GM18873 (cell line): ENCODE data around the gene SIGLEC1.

Experiments
- ATAC-seq: cut with Tn5 transposase; IDR thresholded peaks from one replicate; pipeline ENCODE4 v1.9.1; 2021; ENCODE audit warnings: mild to moderate bottlenecking, moderate library complexity, moderate number of reproducible peaks; ENCODE audit not compliant: unreplicated experiment, low FRiP score

SIGLEC1 gene

GRCh38 chr20:3663031-3663701 lies 49.2 kb downstream of the SIGLEC1 start, which contains the start of gene GFRA4:
TSS of gene GFRA4 (minus strand) at chr20:3663399. CDS start at chr20:3663399, 0 bp downstream.
- no peak for ATAC-seq
